ENCODE data around the gene TMEM255B.

The TMEM255B gene

DNA sequence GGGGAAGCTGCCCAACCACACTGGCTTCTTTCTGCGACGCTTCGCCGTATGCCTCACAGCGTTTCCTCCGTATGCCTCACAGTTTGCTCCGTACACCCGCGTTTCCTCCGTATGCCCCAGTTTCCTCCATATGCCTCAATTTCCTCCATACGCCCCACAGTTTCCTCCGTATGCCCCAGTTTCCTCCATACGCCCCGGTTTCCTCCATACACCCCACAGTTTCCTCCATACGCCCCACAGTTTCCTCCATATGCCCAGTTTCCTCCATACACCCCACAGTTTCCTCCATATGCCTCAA lies 82.3 kb downstream of the TMEM255B start:
- no peaks in the 10 kb centered on the region for H3K9me3 Mint-ChIP-seq

DNA sequence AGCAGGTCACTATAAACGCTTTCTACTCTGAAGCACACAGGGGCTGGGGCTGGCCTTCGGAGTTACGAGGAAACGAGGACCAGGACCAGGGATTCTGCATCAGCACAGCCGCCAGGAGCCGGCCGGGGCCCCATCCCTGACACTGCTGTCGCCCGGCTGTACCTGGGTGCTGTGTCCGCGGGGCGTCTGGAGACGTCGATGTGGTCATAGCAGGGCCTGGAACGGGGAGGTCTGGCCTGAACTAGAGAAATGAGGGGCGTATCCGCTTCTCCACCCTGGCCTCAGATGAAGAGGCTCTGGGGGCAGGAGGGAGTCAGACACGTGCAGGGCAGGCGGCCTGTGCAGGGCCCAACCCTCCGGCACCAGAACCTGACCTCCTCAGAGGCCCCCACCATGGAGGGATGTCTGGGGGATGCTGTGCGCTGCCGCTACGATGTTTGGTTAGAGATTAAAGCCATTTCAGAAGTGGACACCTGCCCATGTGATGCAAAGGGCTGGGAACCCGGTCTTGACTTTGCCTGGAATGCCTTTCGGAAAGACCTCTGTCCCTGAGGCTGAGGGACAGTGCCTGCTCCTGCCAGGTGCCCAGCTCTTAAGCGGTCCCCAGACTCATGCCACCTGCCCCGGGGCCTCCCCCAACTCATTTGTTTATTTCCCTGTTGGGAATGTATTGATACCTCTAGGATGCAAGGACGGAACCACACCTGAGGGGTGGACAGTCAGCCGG lies 83.5 kb downstream of the TMEM255B start:
- Mint-ChIP-seq H3K27me3 (ENCODE audit: low read depth) (peaks cover 14% of the 10 kb centered on the region), H3K4me3 (no peak overlapping the region), H3K9me3 (no peaks in the 10 kb centered on the region), H3K27ac (no peak overlapping the region), H3K4me1 (peaks cover 28% of the 10 kb centered on the region), H3K36me3 (ENCODE audit: low read depth) (no peaks in the 10 kb centered on the region)
- TF ChIP-seq, protein P1, sequence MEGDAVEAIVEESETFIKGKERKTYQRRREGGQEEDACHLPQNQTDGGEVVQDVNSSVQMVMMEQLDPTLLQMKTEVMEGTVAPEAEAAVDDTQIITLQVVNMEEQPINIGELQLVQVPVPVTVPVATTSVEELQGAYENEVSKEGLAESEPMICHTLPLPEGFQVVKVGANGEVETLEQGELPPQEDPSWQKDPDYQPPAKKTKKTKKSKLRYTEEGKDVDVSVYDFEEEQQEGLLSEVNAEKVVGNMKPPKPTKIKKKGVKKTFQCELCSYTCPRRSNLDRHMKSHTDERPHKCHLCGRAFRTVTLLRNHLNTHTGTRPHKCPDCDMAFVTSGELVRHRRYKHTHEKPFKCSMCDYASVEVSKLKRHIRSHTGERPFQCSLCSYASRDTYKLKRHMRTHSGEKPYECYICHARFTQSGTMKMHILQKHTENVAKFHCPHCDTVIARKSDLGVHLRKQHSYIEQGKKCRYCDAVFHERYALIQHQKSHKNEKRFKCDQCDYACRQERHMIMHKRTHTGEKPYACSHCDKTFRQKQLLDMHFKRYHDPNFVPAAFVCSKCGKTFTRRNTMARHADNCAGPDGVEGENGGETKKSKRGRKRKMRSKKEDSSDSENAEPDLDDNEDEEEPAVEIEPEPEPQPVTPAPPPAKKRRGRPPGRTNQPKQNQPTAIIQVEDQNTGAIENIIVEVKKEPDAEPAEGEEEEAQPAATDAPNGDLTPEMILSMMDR (IDR thresholded peaks at IDR 0.05; ENCODE audit: unreplicated experiment in 3 of 3) = no peak

More for the DNA sequence above, 82.3 kb downstream of the TMEM255B start:
- H3K4me3 Mint-ChIP-seq = no peak overlapping the region
- H3K27ac Mint-ChIP-seq = no peak overlapping the region
- peaks cover 17% of the 10 kb centered on the region for H3K27me3 Mint-ChIP-seq (ENCODE audit: low read depth)
- TF ChIP-seq, protein P1 (IDR thresholded peaks at IDR 0.05; ENCODE audit: unreplicated experiment in 3 of 3) = no peak
- peaks cover 36% of the 10 kb centered on the region for H3K4me1 Mint-ChIP-seq
- no peaks in the 10 kb centered on the region for H3K36me3 Mint-ChIP-seq (ENCODE audit: low read depth)

DNA sequence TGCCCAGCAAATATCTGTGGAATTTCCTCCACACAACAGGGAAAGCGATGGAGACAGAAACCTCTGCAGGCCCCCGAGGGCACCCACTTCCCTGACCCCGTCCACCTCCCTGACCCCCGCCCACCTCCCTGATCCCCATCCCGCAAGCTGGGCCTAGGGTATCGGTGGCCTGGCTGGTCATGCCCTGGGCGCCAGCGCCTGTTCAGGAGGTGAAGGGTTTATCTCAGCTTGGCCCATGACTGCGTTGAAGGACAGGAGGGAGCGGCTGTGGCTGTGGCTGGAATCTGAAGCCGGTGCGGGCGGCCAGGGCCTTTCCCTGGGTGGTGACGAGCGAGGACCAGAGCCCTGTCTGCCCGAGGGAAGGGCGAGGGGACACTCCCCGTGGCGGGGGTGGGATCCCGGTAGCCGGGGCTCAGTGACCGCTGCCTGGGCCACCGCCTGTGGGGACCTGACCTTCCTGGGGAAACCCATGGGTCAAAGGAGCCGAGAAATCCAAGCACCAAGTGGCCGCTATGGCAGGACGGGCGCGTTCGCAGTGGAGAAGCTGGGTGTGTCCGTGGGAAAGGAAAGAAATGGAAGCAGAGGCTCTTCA lies 84.1 kb downstream of the TMEM255B start:
- H3K27ac Mint-ChIP-seq = no peak overlapping the region

DNA sequence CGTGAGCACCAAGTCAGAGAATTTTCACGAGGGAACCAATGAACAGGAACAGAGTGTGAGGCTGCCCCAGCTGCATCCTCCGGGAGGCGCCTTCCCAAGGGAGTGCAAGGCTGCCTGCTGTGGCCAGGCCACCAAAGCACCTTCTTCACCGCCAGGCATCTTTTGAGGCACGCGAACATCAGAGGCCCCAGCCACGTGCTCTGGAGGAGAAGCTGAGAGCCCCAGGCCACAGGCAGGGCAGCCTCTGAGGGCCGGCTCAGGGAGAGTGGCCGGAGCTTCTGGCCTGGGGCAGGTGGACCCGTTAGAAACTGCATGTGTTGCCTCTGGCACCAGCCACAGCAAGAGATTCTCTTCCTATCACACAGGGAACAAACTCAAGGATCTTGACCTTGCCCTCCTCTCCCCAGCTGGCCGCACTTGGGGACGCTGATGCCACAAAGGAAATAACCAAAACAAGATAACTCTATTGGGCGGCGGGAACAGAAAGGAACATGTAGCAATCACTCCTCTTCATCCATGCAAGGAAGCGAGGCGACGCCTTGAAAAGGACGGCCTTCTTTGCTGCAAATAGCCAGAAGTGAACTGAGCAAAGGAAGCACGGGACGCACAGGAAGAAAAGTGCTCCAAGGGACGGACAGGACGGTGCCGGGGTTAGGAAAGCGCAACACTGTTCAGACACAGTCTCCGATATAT lies 85.0 kb downstream of the TMEM255B start:
- no peaks in the 10 kb centered on the region for H3K36me3 Mint-ChIP-seq (ENCODE audit: low read depth)
- TF ChIP-seq, protein P1 (IDR thresholded peaks at IDR 0.05; ENCODE audit: unreplicated experiment in 3 of 3) = no peak
- peaks cover 22% of the 10 kb centered on the region for H3K4me1 Mint-ChIP-seq
- H3K27ac Mint-ChIP-seq = no peak overlapping the region
- H3K9me3 Mint-ChIP-seq = no peaks in the 10 kb centered on the region
- no peak overlapping the region for H3K4me3 Mint-ChIP-seq
- H3K27me3 Mint-ChIP-seq (ENCODE audit: low read depth) = peaks cover 14% of the 10 kb centered on the region

More for the DNA sequence above, 84.1 kb downstream of the TMEM255B start:
- H3K4me3 Mint-ChIP-seq = no peak overlapping the region
- no peaks in the 10 kb centered on the region for H3K9me3 Mint-ChIP-seq
- no peaks in the 10 kb centered on the region for H3K36me3 Mint-ChIP-seq (ENCODE audit: low read depth)
- TF ChIP-seq, protein P1 (IDR thresholded peaks at IDR 0.05; ENCODE audit: unreplicated experiment in 3 of 3) = no peak
- peaks cover 22% of the 10 kb centered on the region for H3K4me1 Mint-ChIP-seq
- H3K27me3 Mint-ChIP-seq (ENCODE audit: low read depth) = peaks cover 14% of the 10 kb centered on the region

DNA sequence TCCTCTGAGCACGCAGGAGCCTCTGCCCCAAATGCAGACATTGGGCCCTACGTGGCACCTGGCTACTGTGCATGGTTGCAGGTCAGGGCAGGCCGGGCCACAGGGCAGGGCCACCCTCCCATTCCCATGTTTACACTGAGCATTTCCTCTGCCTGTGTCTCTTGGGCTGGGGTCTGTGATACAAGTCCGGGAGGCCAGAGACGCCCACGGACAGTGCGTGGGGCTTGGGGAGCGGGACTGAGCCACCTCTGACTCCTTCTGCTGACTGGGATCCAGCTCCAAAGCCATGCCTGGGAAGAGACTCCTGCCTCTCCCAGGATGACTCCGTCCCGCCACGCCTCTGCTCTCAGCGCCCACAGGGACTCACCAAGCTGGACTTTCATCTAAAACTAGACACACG lies 86.0 kb downstream of the TMEM255B start:
- H3K36me3 Mint-ChIP-seq (ENCODE audit: low read depth) = no peaks in the 10 kb centered on the region
- no peak overlapping the region for H3K4me3 Mint-ChIP-seq
- H3K27me3 Mint-ChIP-seq (ENCODE audit: low read depth) = peaks cover 11% of the 10 kb centered on the region
- H3K9me3 Mint-ChIP-seq = no peaks in the 10 kb centered on the region
- H3K4me1 Mint-ChIP-seq = peaks cover 22% of the 10 kb centered on the region
- no peak overlapping the region for H3K27ac Mint-ChIP-seq
- TF ChIP-seq, protein P1 (IDR thresholded peaks at IDR 0.05; ENCODE audit: unreplicated experiment in 3 of 3) = no peak

Data from nephron (organoid).